HEK293 (cell line): ENCODE data around the gene SUSD3.

ENCODE experiments used
- ZBTB17 ChIP-seq: fragments of 450-650 bp; formaldehyde crosslinking; IDR thresholded peaks from 2 replicates; pipeline ENCODE4 v1.5.1; 2016; ENCODE audit warnings: missing biosample characterization, missing genetic modification characterization
- TF ChIP-seq, protein P1 (sequence below): fragments of 450-650 bp; formaldehyde crosslinking; IDR thresholded peaks from 2 replicates; pipeline ENCODE4 v1.5.1; 2016; ENCODE audit warnings: missing biosample characterization, missing genetic modification characterization, borderline replicate concordance

DNA sequence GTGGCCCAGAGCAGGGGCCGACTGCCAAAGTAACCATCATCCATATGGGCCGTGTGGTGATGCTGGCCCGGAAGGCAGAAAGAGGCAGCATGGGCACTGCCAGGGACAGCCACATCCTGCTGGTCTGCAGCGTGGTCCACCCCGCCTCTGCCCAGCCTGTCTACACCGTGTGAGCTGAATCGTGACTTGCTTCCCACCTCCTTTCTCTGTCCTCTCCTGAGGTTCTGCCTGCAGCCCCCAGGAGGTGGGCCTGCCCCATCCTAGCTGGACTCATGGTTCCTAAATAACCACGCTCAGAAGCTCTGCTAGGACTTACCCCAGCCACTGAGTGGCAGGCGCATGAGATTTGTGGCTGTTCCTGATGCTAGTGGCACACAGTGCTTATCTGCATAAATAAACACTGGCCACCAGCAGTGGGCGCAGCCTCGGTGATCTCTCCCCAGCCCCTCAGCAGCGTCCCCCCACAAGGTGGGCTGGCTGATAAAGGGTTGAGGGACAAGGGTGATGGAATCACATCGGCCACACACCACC is 22.6 kb upstream of the SUSD3 start:
- no peak for TF ChIP-seq ZBTB17
- TF ChIP-seq, protein P1, sequence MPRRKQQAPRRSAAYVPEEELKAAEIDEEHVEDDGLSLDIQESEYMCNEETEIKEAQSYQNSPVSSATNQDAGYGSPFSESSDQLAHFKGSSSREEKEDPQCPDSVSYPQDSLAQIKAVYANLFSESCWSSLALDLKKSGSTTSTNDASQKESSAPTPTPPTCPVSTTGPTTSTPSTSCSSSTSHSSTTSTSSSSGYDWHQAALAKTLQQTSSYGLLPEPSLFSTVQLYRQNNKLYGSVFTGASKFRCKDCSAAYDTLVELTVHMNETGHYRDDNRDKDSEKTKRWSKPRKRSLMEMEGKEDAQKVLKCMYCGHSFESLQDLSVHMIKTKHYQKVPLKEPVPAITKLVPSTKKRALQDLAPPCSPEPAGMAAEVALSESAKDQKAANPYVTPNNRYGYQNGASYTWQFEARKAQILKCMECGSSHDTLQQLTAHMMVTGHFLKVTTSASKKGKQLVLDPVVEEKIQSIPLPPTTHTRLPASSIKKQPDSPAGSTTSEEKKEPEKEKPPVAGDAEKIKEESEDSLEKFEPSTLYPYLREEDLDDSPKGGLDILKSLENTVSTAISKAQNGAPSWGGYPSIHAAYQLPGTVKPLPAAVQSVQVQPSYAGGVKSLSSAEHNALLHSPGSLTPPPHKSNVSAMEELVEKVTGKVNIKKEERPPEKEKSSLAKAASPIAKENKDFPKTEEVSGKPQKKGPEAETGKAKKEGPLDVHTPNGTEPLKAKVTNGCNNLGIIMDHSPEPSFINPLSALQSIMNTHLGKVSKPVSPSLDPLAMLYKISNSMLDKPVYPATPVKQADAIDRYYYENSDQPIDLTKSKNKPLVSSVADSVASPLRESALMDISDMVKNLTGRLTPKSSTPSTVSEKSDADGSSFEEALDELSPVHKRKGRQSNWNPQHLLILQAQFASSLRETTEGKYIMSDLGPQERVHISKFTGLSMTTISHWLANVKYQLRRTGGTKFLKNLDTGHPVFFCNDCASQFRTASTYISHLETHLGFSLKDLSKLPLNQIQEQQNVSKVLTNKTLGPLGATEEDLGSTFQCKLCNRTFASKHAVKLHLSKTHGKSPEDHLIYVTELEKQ (tag by site-specific recombination), result no peak
